ENCODE results near the gene ZBTB12.

ZBTB12 gene

GRCh38 chr6:31899882-31900722, 1.8 kb downstream of the ZBTB12 start:
- Histone ChIP-seq H3K27me3 (ENCODE audit: insufficient read depth, low read depth) (no peaks in the 10 kb centered on the region; the same call in 1 of the 2 replicates), H2AFZ (ENCODE audit: low read depth) (no peak overlapping the region), H3K4me1 (ENCODE audit: low read depth, poor library complexity, severe bottlenecking) (peaks cover 34% of the 10 kb centered on the region), H3K79me2 (ENCODE audit: insufficient read depth, low read depth) (peaks cover 14% of the 10 kb centered on the region), H3K27ac (no peak overlapping the region), H3K4me2 (no peak overlapping the region; the same call in 1 of the 2 replicates), H3K9ac (no peak overlapping the region), H3K4me3 (IDR thresholded peaks at IDR 0.05; ENCODE audit: insufficient read depth, low read depth, low read length) (no peak overlapping the region), H3K36me3 (ENCODE audit: insufficient read depth) (no peaks in the 10 kb centered on the region; the same call in 1 of the 2 replicates), H4K20me1 (ENCODE audit: insufficient read depth) (no peaks in the 10 kb centered on the region)
- TF ChIP-seq, protein P1, sequence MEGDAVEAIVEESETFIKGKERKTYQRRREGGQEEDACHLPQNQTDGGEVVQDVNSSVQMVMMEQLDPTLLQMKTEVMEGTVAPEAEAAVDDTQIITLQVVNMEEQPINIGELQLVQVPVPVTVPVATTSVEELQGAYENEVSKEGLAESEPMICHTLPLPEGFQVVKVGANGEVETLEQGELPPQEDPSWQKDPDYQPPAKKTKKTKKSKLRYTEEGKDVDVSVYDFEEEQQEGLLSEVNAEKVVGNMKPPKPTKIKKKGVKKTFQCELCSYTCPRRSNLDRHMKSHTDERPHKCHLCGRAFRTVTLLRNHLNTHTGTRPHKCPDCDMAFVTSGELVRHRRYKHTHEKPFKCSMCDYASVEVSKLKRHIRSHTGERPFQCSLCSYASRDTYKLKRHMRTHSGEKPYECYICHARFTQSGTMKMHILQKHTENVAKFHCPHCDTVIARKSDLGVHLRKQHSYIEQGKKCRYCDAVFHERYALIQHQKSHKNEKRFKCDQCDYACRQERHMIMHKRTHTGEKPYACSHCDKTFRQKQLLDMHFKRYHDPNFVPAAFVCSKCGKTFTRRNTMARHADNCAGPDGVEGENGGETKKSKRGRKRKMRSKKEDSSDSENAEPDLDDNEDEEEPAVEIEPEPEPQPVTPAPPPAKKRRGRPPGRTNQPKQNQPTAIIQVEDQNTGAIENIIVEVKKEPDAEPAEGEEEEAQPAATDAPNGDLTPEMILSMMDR (conservative IDR thresholded peaks at IDR 0.05; ENCODE audit: low read depth, low read length), result no peak

- H3K27me3 ChIP-seq (ENCODE audit: insufficient read depth, low read depth), result no peaks in the 10 kb centered on the region; the same call in 1 of the 2 replicates
- TF ChIP-seq, protein P1 (conservative IDR thresholded peaks at IDR 0.05; ENCODE audit: low read depth, low read length), result no peak
- H4K20me1 ChIP-seq (ENCODE audit: insufficient read depth), result no peaks in the 10 kb centered on the region
- H3K79me2 ChIP-seq (ENCODE audit: insufficient read depth, low read depth), result peaks cover 14% of the 10 kb centered on the region
- peak overlapping the region; percentile 93 for H3K4me2 ChIP-seq
- H2AFZ ChIP-seq (ENCODE audit: low read depth), result no peak overlapping the region
- no peak overlapping the region for H3K27ac ChIP-seq
- no peaks in the 10 kb centered on the region; the same call in 1 of the 2 replicates for H3K36me3 ChIP-seq (ENCODE audit: insufficient read depth)
- no peak overlapping the region for H3K9ac ChIP-seq
- H3K4me3 ChIP-seq (IDR thresholded peaks at IDR 0.05; ENCODE audit: insufficient read depth, low read depth, low read length), result no peak overlapping the region
- peaks cover 36% of the 10 kb centered on the region for H3K4me1 ChIP-seq (ENCODE audit: low read depth, poor library complexity, severe bottlenecking)
Observed at GRCh38 chr6:31899215-31899614, 2.7 kb downstream of the ZBTB12 start.

DNA sequence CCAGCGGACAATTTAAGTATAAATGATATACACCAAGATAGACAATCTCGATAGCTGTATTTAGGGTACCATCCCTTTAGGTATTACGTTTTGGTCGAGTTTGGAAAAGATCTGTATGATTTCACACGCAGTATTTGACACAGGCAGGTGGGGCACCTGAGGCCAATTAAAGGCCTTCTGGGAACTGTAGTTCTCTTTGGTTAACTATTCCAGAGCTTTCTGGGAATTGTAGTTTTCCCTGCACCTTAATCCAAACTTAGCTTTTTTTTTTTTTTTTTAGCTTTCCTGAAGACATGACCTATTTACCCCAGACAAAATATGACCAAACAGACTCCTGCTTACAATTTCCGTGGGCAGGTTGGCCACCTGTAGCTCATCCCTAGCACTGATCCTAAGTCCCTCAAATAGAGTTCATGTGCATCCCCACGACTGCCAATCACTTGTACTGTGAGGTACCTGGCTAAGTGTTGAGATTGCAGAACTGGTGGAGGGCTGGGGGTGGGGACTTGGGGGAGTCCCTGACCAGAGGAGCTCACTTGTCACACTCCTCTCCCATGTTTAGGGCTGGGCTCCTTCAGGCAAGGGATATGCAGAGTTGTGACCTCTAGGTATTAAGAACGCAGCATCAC, 3.4 kb downstream of the ZBTB12 start:
- Histone ChIP-seq H3K27me3 (ENCODE audit: insufficient read depth, low read depth) (no peaks in the 10 kb centered on the region), H3K9ac (peak overlapping the region; percentile 69; the same call in 1 of the 2 replicates), H3K4me1 (ENCODE audit: low read depth, poor library complexity, severe bottlenecking) (peaks cover 38% of the 10 kb centered on the region), H3K4me3 (IDR thresholded peaks at IDR 0.05; ENCODE audit: insufficient read depth, low read depth, low read length) (peak overlapping the region; percentile 35), H3K27ac (peak overlapping the region; percentile 66; the same call in 1 of the 2 replicates), H3K36me3 (ENCODE audit: insufficient read depth) (no peaks in the 10 kb centered on the region; the same call in 1 of the 2 replicates), H4K20me1 (ENCODE audit: insufficient read depth) (no peaks in the 10 kb centered on the region), H2AFZ (ENCODE audit: low read depth) (peak overlapping the region; percentile 49), H3K4me2 (peak overlapping the region; percentile 93), H3K79me2 (ENCODE audit: insufficient read depth, low read depth) (peaks cover 14% of the 10 kb centered on the region)
- TF ChIP-seq, protein P1 (conservative IDR thresholded peaks at IDR 0.05; ENCODE audit: low read depth, low read length), result 0 out of 2 replicates have a peak, but pooled peaks have one; percentile 13

- Histone ChIP-seq H4K20me1 (ENCODE audit: insufficient read depth) (no peaks in the 10 kb centered on the region), H3K4me1 (ENCODE audit: low read depth, poor library complexity, severe bottlenecking) (peaks cover 40% of the 10 kb centered on the region), H3K27ac (peak within 1 kb of the TSS; percentile 66), H3K36me3 (ENCODE audit: insufficient read depth) (no peaks in the 10 kb centered on the region; the same call in 1 of the 2 replicates), H3K4me2 (peak within 1 kb of the TSS; percentile 93), H3K27me3 (ENCODE audit: insufficient read depth, low read depth) (no peaks in the 10 kb centered on the region), H3K9ac (peak within 1 kb of the TSS; percentile 69), H3K79me2 (ENCODE audit: insufficient read depth, low read depth) (peaks cover 14% of the 10 kb centered on the region), H2AFZ (ENCODE audit: low read depth) (peak within 1 kb of the TSS; percentile 59), H3K4me3 (IDR thresholded peaks at IDR 0.05; ENCODE audit: insufficient read depth, low read depth, low read length) (peak within 1 kb of the TSS; percentile 35)
- TF ChIP-seq, protein P1 (conservative IDR thresholded peaks at IDR 0.05; ENCODE audit: low read depth, low read length), result no peak
Observed at GRCh38 chr6:31897612-31898382, 4.1 kb downstream of the ZBTB12 start, which contains the start of gene EHMT2. Gene EHMT2, minus strand, starts transcription at chr6:31897698. Its CDS starts 21 bp downstream, at chr6:31897677.

All from KMS-11 (cell line).